IMR-90 (cell line): ENCODE measurements around the gene IP6K3. TPM values are rescaled to one million over a fixed set of nuclear protein-coding genes. Genes with fewer than 3 reads are reported as not detected.

Experiments
- ATAC-seq: fragments of 200-7000 bp; cut with Tn5 transposase; 2 replicates; pipeline ENCODE4 v1.9.1; 2020; ENCODE audit warnings: low read depth, mild to moderate bottlenecking, moderate library complexity
- BruUV-seq: library from RNA; stranded (reverse); fragments of 400-500 nt; replicated peaks from 2 replicates; lab custom pipeline; 2021; lab: Mats Ljungman, UMichigan
- CTCF ChIA-PET: fragments of 300-600 bp; formaldehyde crosslinking; extraction: SDS; loops from one replicate; lab custom pipeline; 2021; ENCODE audit warnings: antibody characterized with exemption; lab: Yijun Ruan, JAX
- POLR2A ChIA-PET: fragments of 300-600 bp; sonication (Branson Sonifier 250); formaldehyde crosslinking; loops from one replicate; lab custom pipeline; 2022; ENCODE audit warnings: antibody characterized with exemption; ENCODE audit not compliant: unreplicated experiment; lab: Charles Lee
- DNase-seq: peaks from one replicate; pipeline ENCODE4 v3.0.0; 2013
- H2AFZ ChIP-seq: replicated peaks from 2 replicates; pipeline ENCODE3; 2013; ENCODE audit warnings: low read length, mild to moderate bottlenecking; ENCODE audit not compliant: poor library complexity
- H2AK5ac ChIP-seq: 2 replicates; pipeline ENCODE4 v1.6.1; 2013; ENCODE audit warnings: low read depth, low read length, inconsistent platforms
- H2AK9ac ChIP-seq: replicated peaks from 2 replicates; pipeline ENCODE3; 2013; ENCODE audit warnings: mild to moderate bottlenecking, low read depth, low read length, moderate library complexity; ENCODE audit not compliant: poor library complexity
- H2BK120ac ChIP-seq: 2 replicates; pipeline ENCODE4 v1.6.1; 2013; ENCODE audit warnings: low read depth, low read length, inconsistent platforms
- H2BK15ac ChIP-seq: 3 replicates; pipeline ENCODE4 v1.6.1; 2013; ENCODE audit warnings: low read depth, low read length, inconsistent platforms
- H2BK20ac ChIP-seq: 2 replicates; pipeline ENCODE4 v1.6.1; 2013; ENCODE audit warnings: low read depth, mild to moderate bottlenecking, inconsistent platforms, low read length, moderate library complexity
- H2BK5ac ChIP-seq: 2 replicates; pipeline ENCODE4 v1.6.1; 2013; ENCODE audit warnings: mild to moderate bottlenecking, low read depth, low read length, inconsistent platforms; ENCODE audit not compliant: poor library complexity, severe bottlenecking
- H3K14ac ChIP-seq: replicated peaks from 2 replicates; pipeline ENCODE4 v1.6.1; 2013; ENCODE audit warnings: low read depth, low read length, inconsistent platforms
- H3K18ac ChIP-seq: 2 replicates; pipeline ENCODE4 v1.6.1; 2013; ENCODE audit warnings: low read depth, low read length, control low read depth
- H3K23ac ChIP-seq: 2 replicates; pipeline ENCODE4 v1.6.1; 2013; ENCODE audit warnings: low read depth, low read length, inconsistent platforms
- H3K27ac ChIP-seq: 2 replicates; pipeline ENCODE4 v1.5.1; 2013; ENCODE audit warnings: mild to moderate bottlenecking, control low read depth, low read length; ENCODE audit not compliant: insufficient read depth
- H3K27me3 ChIP-seq: 2 replicates; pipeline ENCODE4 v1.6.1; 2013; ENCODE audit warnings: low read length; ENCODE audit not compliant: control insufficient read depth, insufficient read depth
- H3K36me3 ChIP-seq: 2 replicates; pipeline ENCODE4 v1.6.1; 2013; ENCODE audit warnings: low read length, mixed read lengths; ENCODE audit not compliant: control insufficient read depth, insufficient read depth
- H3K4ac ChIP-seq: 2 replicates; pipeline ENCODE4 v1.6.1; 2013; ENCODE audit warnings: low read depth, low read length, inconsistent platforms
- H3K4me1 ChIP-seq: 2 replicates; pipeline ENCODE4 v1.6.1; 2013; ENCODE audit warnings: low read length, mixed read lengths; ENCODE audit not compliant: control insufficient read depth, insufficient read depth
- H3K4me2 ChIP-seq: 2 replicates; pipeline ENCODE4 v1.6.1; 2013; ENCODE audit warnings: low read depth, mild to moderate bottlenecking, control low read depth, low read length, moderate library complexity
- H3K4me3 ChIP-seq: 2 replicates; pipeline ENCODE4 v1.5.1; 2013; ENCODE audit warnings: low read depth, mild to moderate bottlenecking, control low read depth, low read length, moderate library complexity; ENCODE audit not compliant: insufficient read depth
- H3K56ac ChIP-seq: 2 replicates; pipeline ENCODE4 v1.6.1; 2013; ENCODE audit warnings: low read length, inconsistent platforms; ENCODE audit not compliant: insufficient read depth; ENCODE audit errors: extremely low read depth
- H3K79me1 ChIP-seq, 2 experiments: 2 replicates each; pipeline ENCODE4 v1.6.1; 2013; ENCODE audit warnings: low read length in 2 of 2, inconsistent platforms in 1 of 2, low read depth in 1 of 2
- H3K9ac ChIP-seq: 2 replicates; pipeline ENCODE4 v1.6.1; 2013; ENCODE audit warnings: low read depth, low read length, control low read depth
- H3K9me1 ChIP-seq: 2 replicates; pipeline ENCODE4 v1.6.1; 2013; ENCODE audit warnings: low read length, inconsistent platforms; ENCODE audit not compliant: insufficient read depth
- H3K9me3 ChIP-seq: 2 replicates; pipeline ENCODE4 v1.6.1; 2013; ENCODE audit warnings: low read length; ENCODE audit not compliant: control insufficient read depth, insufficient read depth
- H4K20me1 ChIP-seq: 2 replicates; pipeline ENCODE4 v1.6.1; 2013; ENCODE audit warnings: low read length, inconsistent platforms; ENCODE audit not compliant: insufficient read depth
- H4K5ac ChIP-seq: 2 replicates; pipeline ENCODE4 v1.6.1; 2013; ENCODE audit warnings: mild to moderate bottlenecking, low read depth, low read length, control low read depth
- H4K8ac ChIP-seq, 2 experiments: 2 replicates each; pipeline ENCODE4 v1.6.1; 2013; ENCODE audit warnings: low read depth in 2 of 2, low read length in 2 of 2, control low read depth in 1 of 2, inconsistent platforms in 1 of 2
- H4K91ac ChIP-seq: 2 replicates; pipeline ENCODE4 v1.6.1; 2013; ENCODE audit warnings: low read depth, low read length, inconsistent platforms; ENCODE audit not compliant: insufficient read depth
- RAD21 ChIP-seq: IDR thresholded peaks from 2 replicates; pipeline ENCODE4 v1.6.1; 2012; ENCODE audit warnings: low read length, improper control_type of control experiment
- WGBS, 2 experiments: methylation state at CpG; one replicate each; pipeline versions ENCODE4 v1.1.5 to v1.1.7; 2013; ENCODE audit warnings: missing lambda C conversion rate in 2 of 2; ENCODE audit not compliant: insufficient read length in 1 of 2; ENCODE audit errors: extremely low coverage in 2 of 2; 5-methylcytosine and 5-hydroxymethylcytosine counted together
- dilution Hi-C: fragments of 300-500 bp; cut with HindIII; formaldehyde crosslinking; loops from one replicate; pipeline ENCODE4 v1.14.3; 2018; ENCODE audit warnings: low sequenced_read_pairs; ENCODE audit not compliant: unreplicated experiment
- in situ Hi-C: fragments of 300-500 bp; cut with MboI; formaldehyde crosslinking; loops from 3 replicates; pipeline ENCODE4 v1.14.3; 2019; ENCODE audit warnings: low sequenced_read_pairs, inconsistent platforms, mixed read lengths
- intact Hi-C: fragments of 100-400 bp; cut with micrococcal nuclease; formaldehyde crosslinking; loops from 2 replicates; pipeline ENCODE4 v1.10.0; 2022
- polyA plus RNA-seq, 3 experiments: library from polyadenylated mRNA; depleted of rRNA; stranded (reverse); fragments of >200 nt; gene quantifications; 2 replicates each; pipeline ENCODE4 v1.2.3, GENCODE V29; 2012; ENCODE audit warnings: low replicate concordance in 1 of 3
- total RNA-seq: library from RNA; depleted of rRNA; stranded (reverse); fragments of >200 nt; gene quantifications from 2 replicates; pipeline ENCODE4 v1.2.3, GENCODE V29; 2012
- TF ChIP-seq, protein P1 (sequence below): fragments of 150-350 bp; IDR thresholded peaks from 2 replicates; pipeline ENCODE4 v1.6.1; 2016; ENCODE audit warnings: low read depth, mild to moderate bottlenecking, low read length, moderate library complexity, borderline replicate concordance

Gene IP6K3
- total and polyA plus RNA-seq, 2 of the 4 experiments (the other 2 are of a cell fraction): 0.18 to 0.51 TPM

DNA sequence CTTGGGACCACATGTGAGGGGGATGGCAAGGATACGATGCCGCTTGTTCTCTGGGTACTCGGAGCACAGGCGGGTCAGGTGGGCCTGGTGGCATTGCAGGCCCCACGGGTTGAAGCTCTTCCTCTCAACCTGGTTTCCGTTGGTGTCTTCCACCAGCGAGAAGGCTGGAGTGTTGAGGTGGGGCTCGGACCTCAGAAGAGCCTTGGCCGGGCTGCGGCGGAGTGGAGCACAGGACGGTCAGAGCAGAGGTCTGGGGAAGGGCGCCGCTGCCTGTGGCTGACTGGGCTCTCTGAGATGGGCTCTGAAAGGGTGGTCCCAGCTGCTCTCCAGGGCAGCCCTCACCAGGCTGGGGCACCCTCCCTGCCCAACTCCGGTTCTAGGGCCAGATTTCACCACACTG, 20.0 kb downstream of the IP6K3 start:
- H3K79me1 ChIP-seq: no peaks in the 10 kb centered on the region
- in situ Hi-C loops: no loop called here
- no peak overlapping the region for H4K91ac ChIP-seq
- no peak overlapping the region for H3K27ac ChIP-seq
- dilution Hi-C loops: no loop called here
- no peak overlapping the region for H2BK20ac ChIP-seq
- no peak overlapping the region for H3K4ac ChIP-seq
- H4K5ac ChIP-seq: no peak overlapping the region
- no peak overlapping the region for H3K14ac ChIP-seq
- DNase-seq (no peak), ATAC-seq (no peak)
- H3K23ac ChIP-seq: no peak overlapping the region
- CTCF ChIA-PET: interaction anchor here (2.8 kb wide), 1 partner anchor 15 kb away, joined by 10 read pairs; the partner anchor contains the start of gene UQCC2
- H2AK5ac ChIP-seq: no peak overlapping the region
- H3K56ac ChIP-seq: no peak overlapping the region
- H4K20me1 ChIP-seq: no peaks in the 10 kb centered on the region
- H3K9me1 ChIP-seq: no peaks in the 10 kb centered on the region
- no peak overlapping the region for H2BK120ac ChIP-seq
- H3K4me1 ChIP-seq: no peaks in the 10 kb centered on the region
- no peak overlapping the region for H2AFZ ChIP-seq
- no peak overlapping the region for H3K4me3 ChIP-seq
- WGBS, 2 experiments: 87% methylated on average over 13 of the region's 15 CpGs; no CpG with 5 or more reads in 1 of the 2 experiments
- no peak overlapping the region for H3K4me2 ChIP-seq
- H2BK5ac ChIP-seq: no peak overlapping the region
- POLR2A ChIA-PET: no interaction called here
- intact Hi-C loops: no loop called here
- H3K27me3 ChIP-seq: peaks cover 37% of the 10 kb centered on the region
- no peaks in the 10 kb centered on the region for H3K36me3 ChIP-seq
- H3K18ac ChIP-seq: no peak overlapping the region
- no peak overlapping the region for H2BK15ac ChIP-seq
- no peaks in the 10 kb centered on the region for H3K9me3 ChIP-seq
- TF ChIP-seq RAD21: no peak
- TF ChIP-seq, protein P1, sequence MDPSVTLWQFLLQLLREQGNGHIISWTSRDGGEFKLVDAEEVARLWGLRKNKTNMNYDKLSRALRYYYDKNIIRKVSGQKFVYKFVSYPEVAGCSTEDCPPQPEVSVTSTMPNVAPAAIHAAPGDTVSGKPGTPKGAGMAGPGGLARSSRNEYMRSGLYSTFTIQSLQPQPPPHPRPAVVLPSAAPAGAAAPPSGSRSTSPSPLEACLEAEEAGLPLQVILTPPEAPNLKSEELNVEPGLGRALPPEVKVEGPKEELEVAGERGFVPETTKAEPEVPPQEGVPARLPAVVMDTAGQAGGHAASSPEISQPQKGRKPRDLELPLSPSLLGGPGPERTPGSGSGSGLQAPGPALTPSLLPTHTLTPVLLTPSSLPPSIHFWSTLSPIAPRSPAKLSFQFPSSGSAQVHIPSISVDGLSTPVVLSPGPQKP: no peak
- no peak overlapping the region for H3K9ac ChIP-seq
- no TSS peak for BruUV-seq
- no peak overlapping the region for H4K8ac ChIP-seq
- H2AK9ac ChIP-seq: no peak overlapping the region
